Heart left ventricle (tissue), 16 donors: ENCODE measurements around the gene ADO. TPM values are rescaled to one million over a fixed set of nuclear protein-coding genes. Genes with fewer than 3 reads are reported as not detected.

Experiments used
- ATAC-seq, 4 donors: fragments of 200-7000 bp; cut with Tn5 transposase; one replicate each; pipeline ENCODE4 v1.9.1; 2020 to 2022; ENCODE audit warnings: moderate library complexity in 4 of 4, mild to moderate bottlenecking in 3 of 4, moderate number of reproducible peaks in 1 of 4
- DNase-seq, 5 donors: peaks; one replicate each; pipeline ENCODE4 v3.0.0-alpha.2; 2020
- H3K27ac ChIP-seq, 12 donors: fragments of 200-600 bp; sonication (generic) in 4 of 12; one replicate each; pipeline versions ENCODE4 v1.5.0 to v1.8.0; 2016 to 2022; ENCODE audit warnings: mild to moderate bottlenecking in 2 of 12
- H3K27me3 ChIP-seq, 9 donors: fragments of 200-600 bp; sonication (generic) in 2 of 9; one replicate each; pipeline versions ENCODE4 v1.5.1 to v1.8.0; 2016 to 2022; ENCODE audit warnings: mild to moderate bottlenecking in 3 of 9
- H3K36me3 ChIP-seq, 9 donors: fragments of 200-600 bp; sonication (generic) in 2 of 9; one replicate each; pipeline versions ENCODE4 v1.5.0 to v1.8.0; 2018 to 2022; ENCODE audit warnings: mild to moderate bottlenecking in 2 of 9
- H3K4me1 ChIP-seq, 12 donors: fragments of 200-600 bp; sonication (generic) in 4 of 12; one replicate each; pipeline versions ENCODE4 v1.5.0 to v1.8.0; 2016 to 2022; ENCODE audit warnings: mild to moderate bottlenecking in 3 of 12
- H3K4me3 ChIP-seq, 12 donors: fragments of 200-600 bp; sonication (generic) in 4 of 12; one replicate each; pipeline versions ENCODE4 v1.5.0 to v1.8.0; 2017 to 2022; ENCODE audit warnings: mild to moderate bottlenecking in 9 of 12, moderate library complexity in 4 of 12
- H3K9me3 ChIP-seq, 12 donors: fragments of 200-600 bp; sonication (generic) in 4 of 12; one replicate each; pipeline versions ENCODE4 v1.5.0 to v1.8.0; 2016 to 2022; ENCODE audit warnings: mild to moderate bottlenecking in 1 of 12
- CTCF ChIP-seq, 12 donors: fragments of 200-600 bp; sonication (generic) in 4 of 12; IDR thresholded peaks; one replicate each; pipeline versions ENCODE4 v1.5.0 to v1.8.0; 2018 to 2022; ENCODE audit warnings: antibody characterized with exemption in 12 of 12, mild to moderate bottlenecking in 5 of 12
- POLR2A ChIP-seq, 2 donors: fragments of 450-650 bp; IDR thresholded peaks; one replicate each; pipeline ENCODE4 v1.6.1; 2017; ENCODE audit warnings: antibody characterized with exemption in 2 of 2, mild to moderate bottlenecking in 2 of 2, moderate library complexity in 2 of 2
- whole genome bisulfite sequencing, 4 donors: extraction: QIAGEN DNeasy Blood & Tissue Kit in 2 of 4; methylation state at CpG; one replicate each; pipeline versions ENCODE4 v1.1.5 to v1.1.7; 2013 to 2018; 5-methylcytosine and 5-hydroxymethylcytosine counted together
- intact Hi-C, 10 donors: fragments of 100-400 bp; cut with DNase I; formaldehyde crosslinking; loops; one replicate each; pipeline versions ENCODE4 v1.11.1 to v1.14.2; 2022
- polyA plus RNA-seq, 2 donors: library from polyadenylated mRNA; stranded (reverse); fragments of 200-250 nt; gene quantifications; one replicate each; pipeline ENCODE4 v1.2.3, GENCODE V29; 2013
- total RNA-seq, 9 donors: library from RNA; depleted of rRNA in 2 of 9; stranded (reverse); fragments of >200 nt in 2 of 9; fragmentation: NEBNext Ultra II Directional in 3 of 9; extraction: Animal tissue kit (Norgen Biotek cat#: 25700) in 3 of 9; gene quantifications; one replicate each; pipeline versions ENCODE4 v1.1.0 to v1.2.4, GENCODE V29; 2016 to 2023
- donor health status: ischemic (EF 13 %, LVEDD 7.1; RV severe dilation, severe dysfunction).
- donor health status: healthy with polysubstance abuse.
- donor health status: DM: no; HTN: yes; CAD: no.
- donor health status: DM: no; HTN: no; CAD: no.
- donor health status: ischemic (EF 25% LVEDD 6.9; RV normal size, moderate dysfunction).
- donor health status: ischemic (EF 25% LVEDD 5.7; RV mildly dilated, moderate dysfunction).
- donor health status: healthy.
- donor health status: DM: yes; HTN: yes; CAD: no.
- donor health status: ischemic (EF 35%, LVEDD 5.7; RV mildly dilated, moderate dysfunction).
- donor health status: nonischemic (EF 11% LVEDD 7.7; RV severe dilation, severe dysfunction).
- donor health status: DM: yes; HTN: yes; CAD: no.
- donor health status: PGD.
- donor health status: ischemic (EF 29% LVEDD 5.4; RV normal size, mild dysfunction).
- donor health status: nonischemic (EF 23%, LVEDD 6.1; RV moderate dilation, normal function).

The ADO gene
- total and polyA plus RNA-seq, 11 donors, result 7.6 to 35.5 (median 19.7) TPM

- ATAC-seq (no peak), DNase-seq (no peak)
- Histone ChIP-seq H3K27ac (no peak overlapping the region), H3K9me3 (no peaks in the 10 kb centered on the region), H3K4me1 (peaks cover 0 to 45% (median 22%) of the 10 kb centered on the region in 12 donors), H3K36me3 (peaks cover 0 to 23% (median 7%) of the 10 kb centered on the region in 9 donors), H3K27me3 (peaks cover 0 to 22% (median 10%) of the 10 kb centered on the region in 9 donors), H3K4me3 (no peak overlapping the region)
- intact Hi-C loops, result loop anchor here in 7 of 10 donors (10.0 kb wide), 5 partner anchors 118 to 342 kb away; partner anchors contain the start of gene NRBF2 (in 5 of the 7)
- TF ChIP-seq CTCF (IDR thresholded peaks at IDR 0.05) (no peak), POLR2A (IDR thresholded peaks at IDR 0.05) (no peak)
- 87 to 93% (median 91%) methylated on average over 9 to 13 of the region's 13 CpGs for WGBS, 4 donors
Measured at GRCh38 chr10:62812672-62813439, 8.3 kb downstream of the ADO start.

- TF ChIP-seq CTCF (IDR thresholded peaks at IDR 0.05) (no peak), POLR2A (IDR thresholded peaks at IDR 0.05) (no peak)
- H3K27me3 ChIP-seq, result peaks cover 0 to 26% (median 10%) of the 10 kb centered on the region in 9 donors
- H3K27ac ChIP-seq, result no peak overlapping the region
- peaks cover 0 to 45% (median 25%) of the 10 kb centered on the region in 12 donors for H3K4me1 ChIP-seq
- ATAC-seq (no peak), DNase-seq (no peak)
- 90 to 98% (median 91%) methylated on average over 23 to 27 of the region's 27 CpGs for WGBS, 4 donors
- H3K4me3 ChIP-seq, result no peak overlapping the region
- H3K36me3 ChIP-seq, result peaks cover 0 to 17% (median 5%) of the 10 kb centered on the region in 9 donors
- no peaks in the 10 kb centered on the region for H3K9me3 ChIP-seq
- intact Hi-C loops, result loop anchor here in 7 of 10 donors (10.0 kb wide), 5 partner anchors 119 to 341 kb away; partner anchors contain the start of gene NRBF2 (in 5 of the 7)
Measured at GRCh38 chr10:62813453-62813852, 8.9 kb downstream of the ADO start.

- TF ChIP-seq CTCF (IDR thresholded peaks at IDR 0.05) (no peak), POLR2A (IDR thresholded peaks at IDR 0.05) (no peak)
- no peak overlapping the region for H3K27ac ChIP-seq
- H3K4me3 ChIP-seq, result peak overlapping the region in 7 of 12 donors; percentile 72 to 88 (median 80)
- 90 to 95% (median 92%) methylated on average over 5 of the region's 5 CpGs for WGBS, 4 donors
- DNase-seq, result no peak
- peaks cover 0 to 11% (median 0%) of the 10 kb centered on the region in 9 donors for H3K36me3 ChIP-seq
- intact Hi-C loops, result loop anchor here in 7 of 10 donors (10.0 kb wide), 5 partner anchors 119 to 341 kb away; partner anchors contain the start of gene NRBF2 (in 5 of the 7)
- peaks cover 0 to 32% (median 10%) of the 10 kb centered on the region in 9 donors for H3K27me3 ChIP-seq
- no peak for ATAC-seq
- no peaks in the 10 kb centered on the region for H3K9me3 ChIP-seq
- H3K4me1 ChIP-seq, result peaks cover 0 to 45% (median 26%) of the 10 kb centered on the region in 12 donors
Measured at GRCh38 chr10:62813981-62814380, 9.5 kb downstream of the ADO start.

GRCh38 chr10:62814756-62815380, 10.3 kb downstream of the ADO start:
- H3K27ac ChIP-seq, result peak overlapping the region in 5 of 12 donors; percentile 20 to 92 (median 87)
- intact Hi-C loops, result loop anchor here (5.0 to 10.0 kb wide), 10 partner anchors 120 to 378 kb away; partner anchors contain the start of gene NRBF2 (in 5 of the 10)
- DNase-seq (peak in 3 of 5 donors; percentile 31 to 71 (median 35)), ATAC-seq (no peak)
- peaks cover 0 to 5% (median 0%) of the 10 kb centered on the region in 9 donors for H3K36me3 ChIP-seq
- H3K9me3 ChIP-seq, result no peaks in the 10 kb centered on the region
- 3 to 8% (median 3%) methylated on average over 17 to 54 of the region's 54 CpGs for WGBS, 4 donors
- H3K4me1 ChIP-seq, result peaks cover 0 to 54% (median 28%) of the 10 kb centered on the region in 12 donors
- no peak for TF ChIP-seq POLR2A (IDR thresholded peaks at IDR 0.05)
- no peak for TF ChIP-seq CTCF (IDR thresholded peaks at IDR 0.05)
- H3K27me3 ChIP-seq, result peaks cover 0 to 41% (median 14%) of the 10 kb centered on the region in 9 donors
- peak overlapping the region; percentile 37 to 91 (median 78) for H3K4me3 ChIP-seq
